Measurements from ENCODE around the gene SPATA31D3. TPM values are rescaled to one million over a fixed set of nuclear protein-coding genes. Genes with fewer than 3 reads are reported as not detected.
"Not testable (repeated sequence)": the region's sequence is repeated elsewhere in the genome, so short reads cannot be mapped to it uniquely, and the experiment has no call there.

Gene SPATA31D3
- total RNA-seq, 4 donors from 2014 or later: 0.06 TPM; not detected in 3

DNA sequence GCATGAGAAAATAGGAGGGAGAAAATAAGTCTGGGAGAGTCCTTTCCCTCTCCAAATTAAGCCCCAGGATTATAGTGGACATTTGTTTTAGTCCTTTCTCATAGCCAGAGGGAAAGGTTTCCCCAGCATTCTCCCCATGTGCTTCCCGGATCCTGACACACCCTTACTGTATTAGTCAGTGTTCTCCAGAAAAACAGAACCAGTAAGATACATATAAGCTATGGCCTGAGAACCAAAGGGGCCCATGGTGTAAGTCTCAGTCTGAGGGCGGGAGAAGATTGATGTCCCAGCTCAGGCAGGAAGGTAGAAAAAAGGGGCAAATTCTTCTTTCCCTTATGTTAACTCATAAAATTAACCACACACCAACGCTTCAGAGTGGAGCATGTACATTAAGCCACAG, 40.7 kb upstream of the SPATA31D3 start:
- Histone ChIP-seq H3K27ac (replicated peaks in 1 of 4) (no peak overlapping the region), H3K4me3 (no peak overlapping the region), H3K4me1 (peaks cover 0 to 18% (median 15%) of the 10 kb centered on the region in 4 donors), H3K36me3 (no peaks in the 10 kb centered on the region), H3K27me3 (no peaks in the 10 kb centered on the region), H3K9me3 (no peaks in the 10 kb centered on the region)
- intact Hi-C loops (cut with DNase I): no loop called here
- DNase-seq (ENCODE audit: extremely low spot score): no peak
- 86% methylated on average over 3 of the region's 3 CpGs for WGBS
- TF ChIP-seq POLR2AphosphoS5 (IDR thresholded peaks at IDR 0.05) (no peak), EP300 (IDR thresholded peaks at IDR 0.05) (no peak), POLR2A (IDR thresholded peaks at IDR 0.05; ENCODE audit: low read depth) (no peak)
- TF ChIP-seq, protein P1, sequence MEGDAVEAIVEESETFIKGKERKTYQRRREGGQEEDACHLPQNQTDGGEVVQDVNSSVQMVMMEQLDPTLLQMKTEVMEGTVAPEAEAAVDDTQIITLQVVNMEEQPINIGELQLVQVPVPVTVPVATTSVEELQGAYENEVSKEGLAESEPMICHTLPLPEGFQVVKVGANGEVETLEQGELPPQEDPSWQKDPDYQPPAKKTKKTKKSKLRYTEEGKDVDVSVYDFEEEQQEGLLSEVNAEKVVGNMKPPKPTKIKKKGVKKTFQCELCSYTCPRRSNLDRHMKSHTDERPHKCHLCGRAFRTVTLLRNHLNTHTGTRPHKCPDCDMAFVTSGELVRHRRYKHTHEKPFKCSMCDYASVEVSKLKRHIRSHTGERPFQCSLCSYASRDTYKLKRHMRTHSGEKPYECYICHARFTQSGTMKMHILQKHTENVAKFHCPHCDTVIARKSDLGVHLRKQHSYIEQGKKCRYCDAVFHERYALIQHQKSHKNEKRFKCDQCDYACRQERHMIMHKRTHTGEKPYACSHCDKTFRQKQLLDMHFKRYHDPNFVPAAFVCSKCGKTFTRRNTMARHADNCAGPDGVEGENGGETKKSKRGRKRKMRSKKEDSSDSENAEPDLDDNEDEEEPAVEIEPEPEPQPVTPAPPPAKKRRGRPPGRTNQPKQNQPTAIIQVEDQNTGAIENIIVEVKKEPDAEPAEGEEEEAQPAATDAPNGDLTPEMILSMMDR (IDR thresholded peaks at IDR 0.05): no peak

GRCh38 chr9:81906671-81907070, 36.6 kb upstream of the SPATA31D3 start:
- no peaks in the 10 kb centered on the region for H3K9me3 ChIP-seq
- no peak overlapping the region for H3K4me3 ChIP-seq
- H3K36me3 ChIP-seq: no peaks in the 10 kb centered on the region
- no peak for DNase-seq (ENCODE audit: extremely low spot score)
- intact Hi-C loops (cut with DNase I): no loop called here
- TF ChIP-seq, protein P1 (IDR thresholded peaks at IDR 0.05): no peak
- TF ChIP-seq POLR2A (IDR thresholded peaks at IDR 0.05; ENCODE audit: low read depth): no peak
- no peak for TF ChIP-seq EP300 (IDR thresholded peaks at IDR 0.05)
- no peak for TF ChIP-seq POLR2AphosphoS5 (IDR thresholded peaks at IDR 0.05)
- 81% methylated on average over 3 of the region's 3 CpGs for WGBS
- H3K27me3 ChIP-seq: no peaks in the 10 kb centered on the region
- peaks cover 0 to 9% (median 2%) of the 10 kb centered on the region in 4 donors for H3K4me1 ChIP-seq
- no peak overlapping the region for H3K27ac ChIP-seq (replicated peaks in 1 of 4)

DNA sequence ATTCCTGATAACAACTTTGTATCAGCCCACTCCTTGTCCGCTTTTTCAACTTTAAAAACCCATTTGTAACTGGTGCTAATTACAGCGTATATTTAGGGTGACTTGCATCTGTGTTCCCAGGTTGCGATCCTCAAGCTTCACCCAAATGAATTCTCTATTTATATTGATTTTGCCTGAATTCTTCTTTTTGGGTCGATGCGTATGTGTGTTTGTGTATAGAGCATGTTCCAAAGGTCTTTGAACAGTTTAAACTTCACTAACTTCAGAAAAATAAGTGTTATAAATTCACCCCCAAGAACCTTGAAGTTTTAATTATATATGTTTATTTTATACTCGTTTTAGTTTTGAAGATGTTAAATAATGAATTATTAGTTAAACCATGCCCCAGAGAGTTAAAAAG, 31.2 kb upstream of the SPATA31D3 start:
- TF ChIP-seq, protein P1 (IDR thresholded peaks at IDR 0.05): no peak
- TF ChIP-seq POLR2AphosphoS5 (IDR thresholded peaks at IDR 0.05) (no peak), EP300 (IDR thresholded peaks at IDR 0.05) (no peak)
- intact Hi-C loops (cut with DNase I): no loop called here
- no peak for DNase-seq (ENCODE audit: extremely low spot score)
- no peak overlapping the region for H3K4me3 ChIP-seq
- no peaks in the 10 kb centered on the region for H3K27me3 ChIP-seq
- H3K4me1 ChIP-seq: no peaks in the 10 kb centered on the region
- H3K9me3 ChIP-seq: no peaks in the 10 kb centered on the region
- no peaks in the 10 kb centered on the region for H3K36me3 ChIP-seq
- 85% methylated on average over 6 of the region's 6 CpGs for WGBS
- no peak overlapping the region for H3K27ac ChIP-seq (replicated peaks in 1 of 4)

GRCh38 chr9:81915801-81916505, 27.3 kb upstream of the SPATA31D3 start:
- 91% methylated on average over 5 of the region's 5 CpGs for WGBS
- intact Hi-C loops (cut with DNase I): no loop called here

GRCh38 chr9:81918507-81918906, 24.8 kb upstream of the SPATA31D3 start:
- intact Hi-C loops (cut with DNase I); H3K36me3 ChIP-seq; H3K4me3 ChIP-seq; H3K27ac ChIP-seq (replicated peaks in 1 of 4); H3K4me1 ChIP-seq; H3K9me3 ChIP-seq; DNase-seq (ENCODE audit: extremely low spot score); H3K27me3 ChIP-seq: not testable (repeated sequence)
- WGBS: 59% methylated on average over 2 of the region's 3 CpGs

More at GRCh38 chr9:81915801-81916505, 27.3 kb upstream of the SPATA31D3 start:
- no peaks in the 10 kb centered on the region for H3K9me3 ChIP-seq
- no peak overlapping the region for H3K4me3 ChIP-seq
- H3K4me1 ChIP-seq: no peaks in the 10 kb centered on the region
- H3K36me3 ChIP-seq: no peaks in the 10 kb centered on the region
- no peak for DNase-seq (ENCODE audit: extremely low spot score)
- H3K27me3 ChIP-seq: no peaks in the 10 kb centered on the region
- TF ChIP-seq POLR2AphosphoS5 (IDR thresholded peaks at IDR 0.05): no peak
- TF ChIP-seq, protein P1 (IDR thresholded peaks at IDR 0.05): no peak
- TF ChIP-seq POLR2A (IDR thresholded peaks at IDR 0.05; ENCODE audit: low read depth): no peak
- no peak for TF ChIP-seq EP300 (IDR thresholded peaks at IDR 0.05)
- no peak overlapping the region for H3K27ac ChIP-seq (replicated peaks in 1 of 4)

DNA sequence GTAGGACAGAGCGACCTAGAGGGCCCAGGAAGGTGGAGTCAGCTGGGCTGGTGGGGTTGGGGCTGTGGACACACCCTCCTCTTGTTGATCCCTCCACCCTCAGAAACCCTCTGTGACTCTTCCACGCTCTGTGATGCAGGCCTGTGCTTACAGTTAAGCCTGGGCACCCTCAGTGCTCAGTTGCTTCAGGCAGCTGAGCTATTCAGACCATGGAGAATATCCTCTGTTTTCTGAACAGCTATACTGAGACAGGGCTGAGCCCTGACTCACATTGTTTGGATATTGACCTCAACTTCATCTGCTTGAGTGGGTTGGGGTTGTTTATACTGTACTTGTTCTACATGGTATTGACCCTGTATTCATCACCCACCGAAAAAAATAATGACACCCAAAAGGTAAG, 15.0 kb upstream of the SPATA31D3 start, which contains the start of gene SPATA31D4:
Gene SPATA31D4 (plus strand): TSS at position 124 of the 400 bp plus-strand sequence. CDS start 86 bp downstream, at position 210.
- WGBS: no CpG with 5 or more reads among the region's 3 CpGs
- H3K27me3 ChIP-seq: not testable (repeated sequence)

DNA sequence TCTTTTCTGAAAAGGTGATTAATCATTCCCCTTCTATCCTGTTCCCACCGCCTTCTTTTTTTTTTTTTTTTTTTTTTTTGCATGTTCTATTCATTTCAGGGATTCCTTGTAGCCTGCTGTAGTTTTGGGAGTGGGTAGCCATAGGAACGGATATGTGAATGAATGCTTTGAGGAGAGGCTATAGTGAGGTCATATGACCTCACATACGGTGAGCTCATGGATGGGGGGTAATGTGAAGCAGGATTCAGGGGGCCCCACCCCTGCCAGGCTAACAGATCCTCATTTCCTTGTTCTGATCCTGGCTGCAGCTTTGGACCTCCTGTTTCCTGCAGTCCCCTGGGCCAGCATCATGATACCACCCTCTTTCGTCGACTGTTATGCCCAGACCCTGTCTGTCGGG, 13.2 kb upstream of the SPATA31D3 start:
- intact Hi-C loops (cut with DNase I); H3K4me3 ChIP-seq; DNase-seq (ENCODE audit: extremely low spot score); H3K36me3 ChIP-seq; H3K27me3 ChIP-seq; H3K9me3 ChIP-seq; H3K4me1 ChIP-seq; H3K27ac ChIP-seq (replicated peaks in 1 of 4): not testable (repeated sequence)
- no CpG with 5 or more reads among the region's 6 CpGs for WGBS

More for the DNA sequence above, 15.0 kb upstream of the SPATA31D3 start, which contains the start of gene SPATA31D4:
- H3K4me1 ChIP-seq; intact Hi-C loops (cut with DNase I); DNase-seq (ENCODE audit: extremely low spot score); H3K36me3 ChIP-seq; H3K9me3 ChIP-seq; H3K27ac ChIP-seq (replicated peaks in 1 of 4); H3K4me3 ChIP-seq: not testable (repeated sequence)

DNA sequence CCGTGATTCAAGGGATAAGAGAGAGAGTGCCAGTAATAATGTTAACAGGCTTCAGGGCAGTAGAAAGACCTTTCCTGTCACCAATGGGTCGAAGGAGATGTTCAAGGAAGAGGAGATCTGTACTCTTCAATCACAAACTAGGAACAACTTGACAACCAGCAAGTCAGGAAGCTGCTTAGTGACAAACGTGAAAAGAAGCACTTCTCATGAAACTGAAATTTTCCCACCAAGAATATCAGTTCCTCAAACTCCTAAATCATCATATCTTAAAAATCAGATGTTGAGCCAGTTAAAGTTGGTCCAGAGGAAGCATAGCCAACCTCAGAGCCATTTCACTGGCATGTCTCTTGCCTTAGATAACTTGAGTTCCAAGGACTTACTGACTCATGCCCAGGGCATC, 9.8 kb upstream of the SPATA31D3 start:
- H3K27ac ChIP-seq (replicated peaks in 1 of 4); H3K36me3 ChIP-seq; intact Hi-C loops (cut with DNase I); DNase-seq (ENCODE audit: extremely low spot score); H3K4me1 ChIP-seq; H3K9me3 ChIP-seq; H3K27me3 ChIP-seq; H3K4me3 ChIP-seq: not testable (repeated sequence)
- no CpG with 5 or more reads among the region's 3 CpGs for whole genome bisulfite sequencing

Measured in esophagus muscularis mucosa (tissue), 4 donors.